Central memory CD4-positive, alpha-beta T cell (primary cell): Measurements from ENCODE around the gene EFHC1.

Experiments
- DNase-seq: peaks from one replicate; pipeline ENCODE4 v3.0.0; 2022

EFHC1 gene

DNA sequence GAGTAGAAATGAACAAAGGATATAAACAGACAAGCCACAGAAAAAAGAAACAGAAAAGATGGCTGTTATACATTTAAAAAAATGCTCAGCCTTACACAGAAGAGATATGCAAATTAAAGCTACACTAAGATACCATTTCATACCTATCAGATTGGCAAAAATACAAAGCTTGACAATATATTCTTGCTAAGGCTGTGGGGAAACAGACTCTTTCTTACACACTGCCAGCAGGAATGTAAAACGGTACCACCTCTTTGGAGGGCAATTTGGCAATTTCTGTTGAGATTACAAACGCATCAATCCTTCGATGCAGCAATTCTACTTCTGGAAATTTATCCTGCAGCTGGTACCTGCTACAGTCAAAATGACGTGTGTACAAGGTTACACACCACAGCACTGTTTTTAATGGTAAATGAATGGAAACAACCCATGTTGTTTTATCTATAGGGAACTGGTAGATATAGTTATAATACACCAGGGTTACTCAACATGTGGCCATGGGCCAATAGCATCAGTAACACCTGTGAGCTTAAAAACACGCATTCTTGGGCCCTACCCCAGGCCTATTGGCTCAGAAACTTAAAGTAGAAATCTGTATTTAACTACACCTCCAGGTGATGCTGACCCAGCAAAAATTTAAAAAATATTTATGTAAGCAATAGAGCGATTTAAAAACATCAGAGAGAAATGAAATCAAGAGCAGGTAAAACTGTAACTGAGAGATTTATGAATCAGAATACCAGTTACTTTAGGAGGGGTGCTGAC, 103.4 kb downstream of the EFHC1 start:
- no peak for DNase-seq

DNA sequence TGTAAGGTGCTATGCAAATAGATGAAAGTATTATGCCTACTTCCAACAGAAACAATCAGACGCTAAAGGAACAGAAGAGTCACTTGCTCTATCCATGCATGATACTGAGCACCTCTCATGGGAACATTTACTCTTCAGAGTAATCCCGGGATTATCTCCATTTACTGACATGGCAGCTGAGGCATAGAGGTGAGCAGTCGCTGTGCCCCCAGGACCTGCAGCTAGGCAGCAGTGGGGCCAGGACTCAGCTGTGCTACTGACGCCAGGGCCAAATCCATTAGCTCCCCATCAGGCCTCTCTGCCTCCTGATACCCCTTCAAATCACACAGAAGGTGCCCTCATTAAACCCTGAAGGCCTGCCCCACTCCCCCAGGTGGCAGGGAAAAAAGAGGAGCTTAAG, 104.8 kb downstream of the EFHC1 start:
- no peak for DNase-seq

DNA sequence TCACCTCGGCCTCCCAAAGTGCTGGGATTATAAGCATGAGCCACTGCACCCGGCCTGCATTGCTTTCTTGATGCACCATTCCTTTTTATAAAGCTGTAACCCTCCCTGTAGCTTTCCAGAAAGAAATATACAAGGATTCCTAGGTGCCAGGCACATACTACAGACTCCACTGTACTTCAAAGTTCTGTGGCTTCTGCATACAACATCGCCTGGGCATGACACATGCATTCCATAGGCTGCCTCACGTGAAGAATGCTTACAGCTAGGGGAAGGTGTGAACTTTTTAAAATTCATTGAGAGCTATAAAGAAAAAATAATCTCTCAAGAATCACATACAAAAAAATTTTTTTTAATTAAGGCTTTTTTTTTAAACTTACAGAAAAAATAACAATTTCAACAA, 106.5 kb downstream of the EFHC1 start:
- no peak for DNase-seq

DNA sequence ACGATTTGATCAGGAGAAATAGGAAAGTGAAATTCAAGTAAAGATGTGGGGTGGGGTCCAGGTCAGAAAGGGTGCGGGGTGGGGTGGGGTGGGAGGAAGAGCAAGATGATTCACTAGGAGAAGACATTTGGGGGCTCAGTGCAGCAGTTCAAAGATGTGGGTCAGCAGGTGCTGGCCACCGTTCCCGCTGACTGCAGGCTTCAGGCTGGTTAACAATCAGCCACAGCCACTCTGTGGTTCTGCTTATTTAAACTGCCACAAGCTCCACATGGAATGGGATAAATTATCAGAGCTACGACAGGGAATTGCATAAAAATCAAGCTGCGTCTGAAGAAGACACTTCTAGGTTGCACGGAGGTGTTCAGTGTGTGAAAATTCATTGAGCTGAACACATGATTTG, 107.3 kb downstream of the EFHC1 start:
- no peak for DNase-seq

DNA sequence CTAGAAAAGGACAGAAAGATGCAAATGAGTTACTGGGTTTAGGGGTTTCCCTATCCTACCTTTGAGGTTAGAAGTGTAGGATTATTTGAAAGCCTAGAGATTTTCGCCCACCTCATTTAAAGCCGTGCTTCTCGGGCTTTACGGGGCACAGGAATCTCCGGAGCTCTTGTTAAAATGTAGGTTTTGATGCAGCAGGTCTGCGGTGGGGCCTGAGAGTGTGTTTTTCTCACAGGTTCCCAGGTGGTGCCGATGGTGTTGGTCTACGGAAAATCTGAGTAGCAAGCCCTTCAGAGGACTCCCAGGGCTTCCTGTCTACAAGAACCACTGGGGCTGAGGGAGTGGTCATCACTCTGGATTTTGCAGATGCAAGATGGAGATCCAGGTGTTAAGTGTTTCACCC, 109.2 kb downstream of the EFHC1 start:
- no peak for DNase-seq

DNA sequence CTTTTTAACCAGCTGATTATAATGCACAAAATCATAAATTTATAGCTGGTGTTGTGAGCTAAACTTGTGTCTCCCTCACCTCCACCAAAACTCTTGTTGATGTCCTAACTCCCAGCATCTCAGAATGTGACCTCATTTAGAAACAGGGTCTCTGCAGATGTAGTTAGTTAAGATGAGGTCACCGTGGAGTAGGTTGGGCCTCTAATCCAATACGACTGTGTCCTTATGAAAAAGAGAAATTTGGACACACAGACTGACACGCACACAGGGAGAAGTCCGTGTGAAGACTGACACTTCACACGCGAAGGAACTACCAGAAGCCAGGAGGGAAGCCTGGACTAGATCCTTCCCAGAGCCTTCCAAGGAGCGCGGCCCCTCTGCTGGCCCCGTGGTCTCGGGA, 110.2 kb downstream of the EFHC1 start:
- DNase-seq, result no peak

DNA sequence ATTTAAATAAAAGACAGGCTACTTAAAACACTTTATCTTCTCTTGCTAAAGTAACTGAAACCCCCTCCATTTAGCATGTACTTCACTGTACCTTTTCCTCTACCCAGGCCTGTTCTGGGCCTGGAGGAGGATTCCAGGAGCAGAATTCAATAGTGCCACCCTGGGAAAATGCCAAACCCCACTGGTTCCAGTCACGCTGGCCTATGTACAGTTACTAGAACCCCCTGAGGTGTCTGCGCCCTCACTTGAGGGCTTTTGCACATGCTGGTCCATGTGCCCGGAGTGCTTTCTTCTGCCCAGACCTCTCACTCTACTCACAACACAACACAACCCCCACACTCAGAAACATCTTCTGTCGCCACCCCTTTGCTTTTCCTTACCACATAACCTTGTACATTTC, 111.3 kb downstream of the EFHC1 start:
- DNase-seq, result no peak

DNA sequence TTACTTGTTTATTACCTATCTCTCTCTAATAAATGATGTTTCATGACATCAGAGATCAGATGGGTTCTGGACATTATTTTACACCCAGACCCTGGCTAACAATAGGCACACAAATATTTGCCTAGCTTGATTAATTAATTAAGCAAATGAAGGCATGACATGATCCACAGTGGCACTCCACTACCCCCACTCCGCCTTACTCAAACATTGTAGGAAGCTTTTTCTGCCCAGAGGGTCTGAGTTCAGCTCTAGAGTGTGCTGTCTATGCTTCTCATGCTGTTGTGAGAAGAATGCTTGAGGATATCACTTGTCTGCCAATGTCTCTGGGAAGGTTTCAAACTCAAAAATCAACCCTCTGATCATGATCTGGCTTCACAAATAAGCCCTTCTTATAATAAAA, 111.7 kb downstream of the EFHC1 start:
- no peak for DNase-seq

DNA sequence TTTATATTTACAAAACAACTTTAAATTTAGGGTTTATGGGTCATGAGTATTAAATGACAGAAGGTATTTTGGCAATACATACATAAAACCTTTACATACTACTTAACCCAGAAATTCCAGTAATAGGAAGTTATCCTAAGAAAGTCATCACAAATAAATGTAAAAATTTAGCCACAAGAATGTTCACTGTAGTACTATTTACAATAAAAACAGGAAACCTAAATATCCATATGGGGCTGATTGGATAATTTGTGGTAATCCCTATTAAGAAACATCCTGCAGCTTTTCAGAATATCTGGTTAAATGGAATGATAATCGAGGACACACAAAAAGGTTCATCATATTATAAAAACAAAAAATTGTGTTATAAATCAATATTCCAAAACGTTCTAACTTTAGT, 112.3 kb downstream of the EFHC1 start:
- DNase-seq, result no peak

DNA sequence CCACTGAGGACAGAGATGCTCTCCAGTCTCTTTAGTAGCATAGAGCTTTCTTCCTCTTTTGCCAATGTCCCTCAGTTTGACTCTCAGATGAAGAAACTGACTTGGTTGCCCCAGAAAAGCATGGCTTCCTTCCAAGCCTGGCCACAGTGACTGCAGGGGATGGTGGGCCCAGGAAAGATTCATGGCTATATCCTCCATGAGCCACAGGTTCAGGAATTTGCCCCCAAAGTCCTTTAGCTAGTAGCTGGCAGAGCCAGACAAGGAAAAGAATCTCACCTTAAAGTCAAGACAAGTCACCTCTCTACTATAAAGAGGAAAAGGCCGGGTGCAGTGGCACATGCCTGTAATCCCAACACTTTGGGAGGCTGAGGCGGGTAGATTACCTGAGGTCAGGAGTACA, 113.3 kb downstream of the EFHC1 start:
- no peak for DNase-seq

DNA sequence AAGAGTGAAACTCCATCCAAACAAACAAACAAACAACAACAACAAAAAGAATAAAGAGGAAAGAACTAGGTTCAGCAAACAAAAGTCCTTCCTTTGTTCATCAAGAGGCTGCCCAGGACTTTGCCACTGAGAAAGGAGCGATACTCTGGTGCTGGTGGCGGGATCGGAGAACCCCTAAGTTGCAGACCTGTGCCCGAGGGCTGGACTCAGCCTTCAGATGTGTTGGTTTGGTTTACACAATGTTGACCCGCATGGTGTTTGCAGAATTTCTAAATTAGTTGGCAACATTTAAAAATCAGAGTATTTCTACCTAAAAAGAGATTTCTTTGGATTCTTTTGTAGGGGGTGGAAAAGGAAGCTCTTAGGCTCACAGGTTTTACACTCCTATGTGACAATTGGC, 114.2 kb downstream of the EFHC1 start:
- DNase-seq, result no peak

DNA sequence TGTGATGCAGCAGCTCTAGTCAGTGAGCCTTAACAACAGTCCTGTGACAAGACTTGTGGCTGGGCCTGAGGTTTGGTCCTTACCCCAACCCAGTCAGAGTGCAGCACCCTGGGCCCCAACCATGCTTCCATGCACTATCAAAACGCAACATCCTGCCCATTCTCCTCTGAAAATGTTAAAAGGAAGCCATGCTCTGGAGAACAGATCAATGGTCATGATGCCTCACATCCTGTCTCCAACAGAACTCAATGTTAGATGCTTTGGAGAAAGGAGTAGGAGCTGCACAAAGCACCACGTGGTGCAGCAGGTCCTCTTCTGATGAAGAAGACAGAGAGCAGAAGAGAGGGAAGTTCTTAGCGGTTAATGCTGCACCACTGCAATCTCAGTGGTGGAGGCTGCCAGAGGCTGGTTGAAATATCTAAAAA, 114.8 kb downstream of the EFHC1 start:
- DNase-seq, result no peak

DNA sequence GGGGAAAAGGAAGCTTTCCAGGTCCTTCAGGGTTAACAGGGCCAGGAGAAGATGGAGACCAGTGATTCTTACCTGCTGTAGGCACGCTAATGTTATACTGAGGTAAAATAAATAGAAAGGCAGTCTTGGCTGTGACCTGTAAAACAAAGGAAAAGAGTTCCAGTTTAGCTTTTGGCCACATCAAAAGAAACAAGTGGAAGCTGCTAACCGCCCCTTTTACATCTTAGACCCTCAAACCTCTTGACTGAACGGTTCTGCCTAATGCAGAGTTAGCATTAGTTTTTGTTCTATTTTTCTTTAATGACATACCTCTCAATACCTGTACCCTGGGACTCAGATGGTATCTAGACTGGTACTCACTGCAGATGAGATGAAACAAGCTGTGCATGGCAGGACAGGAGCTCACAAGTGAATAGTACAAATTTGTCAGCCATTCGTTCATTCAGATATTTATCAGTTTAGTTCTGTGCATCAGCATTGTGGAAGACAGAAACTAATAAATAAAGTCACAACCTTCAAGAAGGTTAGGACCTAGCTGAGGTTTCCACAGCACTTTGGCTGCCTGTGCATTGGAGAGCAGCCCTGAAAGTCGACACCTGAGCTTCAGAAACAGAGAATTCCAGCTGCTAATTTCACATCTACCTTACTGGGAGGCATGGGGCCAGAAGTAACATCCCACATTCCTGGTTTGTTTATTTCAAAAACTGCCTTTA, 115.7 kb downstream of the EFHC1 start:
- DNase-seq, result no peak

DNA sequence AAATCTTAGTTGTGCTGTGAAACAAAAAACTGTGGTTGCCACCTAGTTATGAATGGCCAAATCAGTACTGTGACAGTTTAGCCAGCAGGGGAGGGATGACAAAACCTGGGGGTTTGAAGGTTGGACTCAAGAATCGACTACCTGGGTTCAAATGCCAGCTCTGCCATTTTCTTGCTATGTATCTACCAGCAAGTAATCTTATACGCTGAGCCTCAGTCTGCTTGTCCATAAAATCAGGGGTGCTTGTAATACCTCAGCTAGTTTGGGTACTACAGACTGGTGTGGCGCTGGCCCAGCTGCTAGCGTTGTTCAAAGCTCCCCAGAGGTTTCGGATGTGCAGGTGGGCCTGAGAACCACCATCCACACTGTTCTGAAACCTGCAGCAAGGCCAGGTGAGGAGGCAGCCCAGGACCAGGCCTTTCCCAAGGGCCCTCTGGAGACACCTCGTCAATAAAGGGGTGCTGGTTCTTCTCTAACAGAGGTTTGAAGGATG, 116.3 kb downstream of the EFHC1 start:
- no peak for DNase-seq

DNA sequence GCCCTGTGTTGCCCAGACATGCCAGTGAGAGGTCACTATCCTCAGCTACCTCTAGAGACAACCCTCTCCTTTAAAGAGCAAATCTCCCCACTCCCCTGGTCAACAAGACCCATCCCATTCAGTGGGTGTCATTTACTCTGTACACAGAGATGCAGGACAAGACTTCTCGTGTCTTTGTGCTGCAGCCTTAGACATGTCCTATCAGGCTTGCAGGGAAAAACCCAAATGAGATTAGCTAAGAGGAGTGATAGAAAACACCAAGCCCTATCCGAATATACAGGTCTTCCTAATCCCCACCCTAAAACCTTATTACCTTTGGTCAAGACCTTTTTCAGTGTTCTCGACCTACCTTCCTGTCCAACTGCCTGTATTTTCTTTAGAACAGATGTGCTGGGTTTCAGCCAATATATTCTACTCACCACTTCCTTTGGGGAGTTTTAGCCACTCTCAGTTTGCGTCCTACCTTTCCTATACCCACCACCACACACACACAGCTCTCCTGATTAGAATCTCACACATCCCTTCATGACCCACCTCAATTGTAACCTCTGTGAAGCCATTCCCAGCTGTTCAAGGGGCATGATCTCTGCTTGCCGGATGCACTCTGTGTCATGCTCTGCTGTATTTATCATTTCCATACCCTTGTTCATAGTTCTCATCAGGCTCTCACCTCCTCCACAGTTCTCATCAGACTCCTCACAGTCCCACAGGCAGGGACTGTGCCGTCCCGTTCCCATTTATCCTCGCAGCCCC, 117.0 kb downstream of the EFHC1 start:
- DNase-seq, result peak; percentile 11

DNA sequence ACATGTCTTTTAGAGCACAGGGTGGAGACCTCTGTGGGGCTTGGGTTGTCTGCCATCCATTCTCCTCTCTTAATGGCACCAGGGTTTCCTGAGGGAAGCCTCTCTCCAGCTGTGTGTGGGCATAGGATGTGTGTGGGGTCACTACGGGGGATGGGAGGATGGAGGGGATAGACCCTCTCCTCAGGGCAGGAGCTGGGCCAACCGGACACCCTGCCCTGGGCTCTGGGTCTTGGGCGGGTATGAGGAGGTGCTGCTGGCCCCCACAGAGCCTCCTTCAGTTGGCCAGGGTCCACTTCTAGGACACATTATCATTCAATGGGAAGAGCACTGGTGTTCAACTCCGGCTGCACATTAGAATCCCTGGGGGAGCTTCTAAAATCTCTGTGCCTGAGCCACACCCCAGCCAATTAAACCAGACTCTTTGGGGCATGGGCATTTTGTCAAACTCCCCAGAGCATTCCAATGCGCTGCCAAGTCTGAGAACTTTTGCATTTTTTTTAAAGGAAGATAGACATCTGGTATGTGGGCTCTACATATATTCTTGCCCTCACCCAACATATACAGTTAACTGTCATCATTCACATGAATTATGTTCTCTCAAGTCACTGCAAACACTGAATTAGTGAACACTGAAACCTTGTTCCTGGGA, 118.2 kb downstream of the EFHC1 start:
- no peak for DNase-seq

DNA sequence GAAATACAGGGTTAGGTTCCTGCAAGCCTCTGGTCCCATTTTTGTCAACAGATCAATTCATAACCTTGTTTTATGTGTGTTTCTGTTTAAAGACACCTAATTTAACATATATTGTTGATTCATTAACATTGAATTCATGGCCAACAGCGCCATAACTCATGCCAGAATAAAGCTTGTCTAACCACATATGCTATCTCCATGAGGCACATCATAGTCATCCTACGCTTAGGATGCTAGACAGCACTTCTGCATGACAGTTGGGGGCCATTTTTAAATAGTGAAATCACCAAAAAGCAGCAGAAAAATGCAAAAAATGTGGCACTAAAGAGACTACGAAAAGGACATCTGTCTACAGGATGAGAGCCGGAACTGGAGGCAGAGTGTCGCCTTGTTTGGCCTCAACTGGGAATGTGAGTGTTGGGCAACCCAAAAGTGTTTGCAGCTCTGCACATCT, 118.8 kb downstream of the EFHC1 start:
- no peak for DNase-seq

DNA sequence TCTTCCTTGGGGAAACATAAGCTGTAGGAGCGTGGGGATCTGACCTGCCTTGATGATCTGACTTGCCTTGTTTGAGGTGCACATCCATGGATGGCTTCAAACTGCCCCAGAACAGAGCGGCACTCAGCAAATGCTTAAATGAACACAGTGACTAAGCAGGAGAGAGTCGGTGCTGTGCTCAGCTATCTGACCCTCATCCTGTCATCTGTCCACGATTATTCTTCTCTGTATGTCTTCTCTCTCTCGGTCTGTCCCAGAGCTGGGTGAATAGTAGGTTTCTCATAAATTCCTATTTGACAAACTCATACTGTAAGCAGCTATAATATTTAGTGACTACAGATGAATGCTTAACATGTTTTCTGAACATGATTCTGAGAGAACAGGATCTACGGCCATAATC, 119.5 kb downstream of the EFHC1 start:
- no peak for DNase-seq

DNA sequence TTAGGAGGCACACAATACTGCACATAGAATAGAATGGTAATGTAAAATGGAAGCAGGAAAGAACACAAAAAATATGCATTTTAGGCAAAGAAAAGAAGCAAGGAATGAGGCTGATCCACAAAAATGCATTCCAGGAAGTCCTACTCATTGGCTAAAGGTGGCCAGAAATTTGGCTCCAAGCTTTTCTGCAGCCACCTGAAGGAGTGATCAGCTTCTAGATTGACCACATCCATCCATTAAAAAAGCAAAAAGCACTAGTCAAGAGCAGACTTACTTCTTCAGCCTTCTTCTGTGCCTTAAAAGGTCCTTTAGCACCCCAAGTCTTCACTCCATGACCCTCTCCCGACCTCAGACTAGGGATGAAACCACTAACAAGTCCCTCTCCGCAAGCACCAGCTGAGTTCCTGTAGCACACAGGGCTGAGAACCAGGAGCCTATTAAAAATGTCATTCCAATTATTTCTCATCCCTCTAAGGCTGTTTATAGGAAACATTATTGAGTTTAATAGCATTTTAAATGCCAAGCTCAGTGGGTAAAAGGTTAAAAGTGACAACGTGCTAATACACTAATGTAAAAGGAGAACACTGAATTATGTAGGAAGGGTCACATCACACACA, 120.3 kb downstream of the EFHC1 start:
- no peak for DNase-seq

DNA sequence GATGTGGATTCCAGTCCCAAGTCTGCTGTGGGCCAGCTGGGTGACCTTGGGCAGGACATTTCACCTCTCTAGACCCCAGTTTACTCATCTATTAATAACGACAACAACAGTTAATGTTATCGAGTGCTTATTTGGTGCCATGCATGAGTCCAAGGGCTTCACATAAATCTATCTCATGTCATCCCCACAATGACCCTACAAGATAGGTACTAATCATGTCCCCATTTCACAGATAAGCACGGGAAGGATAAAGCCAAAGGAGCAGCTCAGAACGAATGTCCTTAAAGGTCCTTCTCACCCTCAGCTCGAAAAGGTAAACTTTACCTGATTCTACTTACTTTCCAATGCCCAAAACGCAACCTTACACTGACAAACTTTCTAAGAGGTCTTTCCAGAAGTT, 121.0 kb downstream of the EFHC1 start:
- DNase-seq, result no peak

DNA sequence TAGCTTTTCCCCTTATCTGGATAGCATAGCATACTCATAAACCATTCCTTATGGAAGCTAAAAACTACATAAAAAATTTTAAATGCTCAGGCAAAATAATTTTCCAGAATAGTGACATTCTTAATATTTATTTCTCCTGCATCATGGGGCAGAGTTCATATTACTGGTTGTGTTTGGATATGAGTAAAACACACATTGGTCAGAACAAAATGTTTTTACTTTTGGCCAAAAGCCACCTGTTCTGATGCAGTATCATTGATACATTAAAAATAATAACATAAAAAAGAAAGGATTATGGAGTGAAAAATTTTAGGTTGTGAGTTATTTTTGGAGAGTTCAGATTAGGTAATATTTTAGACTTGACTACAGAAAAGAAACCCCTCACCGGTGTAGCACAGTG, 123.1 kb downstream of the EFHC1 start:
- DNase-seq, result no peak

DNA sequence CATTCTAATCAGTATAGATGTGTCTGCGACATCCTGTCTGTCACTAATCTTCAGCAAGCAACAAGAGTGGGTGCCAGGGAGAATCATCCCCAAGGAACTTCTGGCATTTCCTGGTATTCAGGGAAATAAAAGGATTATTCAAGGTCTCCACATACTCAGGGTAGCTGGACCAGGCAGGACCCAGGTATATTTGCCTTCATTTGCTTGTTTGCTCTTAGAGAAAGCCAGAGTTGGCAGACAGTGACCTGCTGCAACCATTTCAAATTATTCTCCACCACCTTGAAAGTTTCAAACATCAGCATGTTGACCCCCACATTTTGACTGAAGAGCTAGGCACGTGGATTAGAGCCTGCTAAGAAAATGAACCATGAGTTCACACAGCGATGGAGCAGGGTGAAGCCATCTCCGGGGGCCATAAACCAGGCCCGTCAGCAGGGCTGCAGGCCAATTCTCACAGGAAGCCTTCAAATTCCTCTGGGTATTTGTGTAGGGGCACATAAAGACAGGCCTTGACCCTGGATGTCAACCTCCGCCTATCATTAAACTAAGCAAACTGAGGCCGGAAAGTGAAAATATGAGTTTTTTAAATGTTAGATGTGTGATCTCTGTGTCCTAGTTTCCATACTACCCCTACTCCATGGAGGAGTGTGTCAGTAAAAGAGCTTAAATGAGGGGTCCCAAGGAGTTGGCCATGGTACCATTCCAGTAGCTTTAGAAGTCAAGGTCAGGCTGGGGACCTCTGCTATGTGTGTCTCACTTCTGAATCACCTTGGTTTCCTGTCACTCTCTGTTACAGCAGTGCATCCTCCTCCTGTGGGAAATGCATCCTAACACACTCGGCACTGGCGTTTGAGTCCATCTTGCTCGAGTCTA, 123.8 kb downstream of the EFHC1 start:
- DNase-seq, result no peak
